Endothelial cell (in vitro differentiated cells): ENCODE measurements around the gene TBL3. TPM values are rescaled to one million over a fixed set of nuclear protein-coding genes. Genes with fewer than 3 reads are reported as not detected.
"Not testable (repeated sequence)": the region's sequence is repeated elsewhere in the genome, so short reads cannot be mapped to it uniquely, and the experiment has no call there.

Source experiments
- DNase-seq: peaks from one replicate; pipeline ENCODE4 v3.0.0; 2021; ENCODE audit warnings: low spot score
- H3K27ac Mint-ChIP-seq: one replicate; pipeline ENCODE4 v1.8.0; 2021; ENCODE audit warnings: mixed read lengths, inconsistent platforms; ENCODE audit not compliant: unreplicated experiment
- H3K27me3 Mint-ChIP-seq: one replicate; pipeline ENCODE4 v1.8.0; 2021; ENCODE audit warnings: mild to moderate bottlenecking, moderate library complexity, mixed read lengths, inconsistent platforms; ENCODE audit not compliant: unreplicated experiment
- H3K36me3 Mint-ChIP-seq: one replicate; pipeline ENCODE4 v1.8.0; 2021; ENCODE audit warnings: mild to moderate bottlenecking, low read depth, mixed read lengths, inconsistent platforms; ENCODE audit not compliant: unreplicated experiment
- H3K4me1 Mint-ChIP-seq: one replicate; pipeline ENCODE4 v1.8.0; 2021; ENCODE audit warnings: mild to moderate bottlenecking, mixed read lengths, inconsistent platforms; ENCODE audit not compliant: unreplicated experiment
- H3K4me3 Mint-ChIP-seq: one replicate; pipeline ENCODE4 v1.8.0; 2021; ENCODE audit warnings: mild to moderate bottlenecking, mixed read lengths, inconsistent platforms; ENCODE audit not compliant: unreplicated experiment
- H3K9me3 Mint-ChIP-seq: one replicate; pipeline ENCODE4 v1.8.0; 2021; ENCODE audit warnings: mixed read lengths, inconsistent platforms; ENCODE audit not compliant: unreplicated experiment
- CTCF ChIP-seq: fragments of 200-600 bp; sonication (generic); IDR thresholded peaks from one replicate; pipeline ENCODE4 v1.5.0; 2021; ENCODE audit warnings: antibody characterized with exemption; ENCODE audit not compliant: unreplicated experiment
- total RNA-seq: library from RNA; stranded (reverse); fragmentation: NEBNext Ultra II Directional; extraction: Animal tissue kit (Norgen Biotek cat#: 25700); gene quantifications from one replicate; pipeline ENCODE4 v1.2.1, GENCODE V29; 2021; ENCODE audit not compliant: unreplicated experiment

The TBL3 gene
- total RNA-seq, 1 donor from 2014 or later: 25.0 TPM

GRCh38 chr16:2009164-2009711 lies 37.4 kb downstream of the TBL3 start:
- no peaks in the 10 kb centered on the region for H3K9me3 Mint-ChIP-seq
- TF ChIP-seq CTCF: no peak
- H3K27me3 Mint-ChIP-seq: peaks cover 11% of the 10 kb centered on the region
- no peak overlapping the region for H3K27ac Mint-ChIP-seq
- peaks cover 21% of the 10 kb centered on the region for H3K4me1 Mint-ChIP-seq
- peak overlapping the region; percentile 93 for H3K4me3 Mint-ChIP-seq
- DNase-seq: no peak
- peaks cover 6% of the 10 kb centered on the region for H3K36me3 Mint-ChIP-seq

GRCh38 chr16:2009791-2010510 lies 38.1 kb downstream of the TBL3 start, which contains the start of gene ZNF598:
Gene ZNF598, minus strand, starts transcription at chr16:2009821.
- Mint-ChIP-seq H3K9me3 (no peaks in the 10 kb centered on the region), H3K4me3 (peak within 1 kb of the TSS; percentile 95), H3K36me3 (peaks cover 6% of the 10 kb centered on the region), H3K27ac (peak within 1 kb of the TSS; percentile 77), H3K4me1 (peaks cover 21% of the 10 kb centered on the region), H3K27me3 (peaks cover 15% of the 10 kb centered on the region)
- DNase-seq: peak; percentile 80
- TF ChIP-seq CTCF: no peak

DNA sequence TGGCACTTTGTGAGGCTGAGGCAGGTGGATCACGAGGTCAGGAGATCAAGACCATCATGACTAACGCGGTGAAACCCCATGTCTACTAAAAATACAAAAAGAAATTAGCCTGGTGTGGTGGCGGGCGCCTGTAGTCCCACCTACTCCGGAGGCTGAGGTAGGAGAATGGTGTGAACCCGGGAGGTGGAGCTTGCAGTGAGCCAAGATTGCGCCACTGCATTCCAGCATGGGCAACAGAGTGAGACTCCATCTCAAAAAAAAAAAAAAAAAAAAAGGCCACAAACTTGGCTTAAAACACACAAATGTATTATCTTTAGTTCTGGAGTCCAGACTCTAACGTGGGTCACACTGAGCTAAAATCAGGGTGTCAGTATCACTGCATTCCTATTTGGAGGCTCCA lies 39.9 kb downstream of the TBL3 start:
- H3K27ac Mint-ChIP-seq, H3K36me3 Mint-ChIP-seq, H3K4me3 Mint-ChIP-seq, H3K9me3 Mint-ChIP-seq, DNase-seq: not testable (repeated sequence)
- peaks cover 13% of the 10 kb centered on the region for H3K27me3 Mint-ChIP-seq
- H3K4me1 Mint-ChIP-seq: peaks cover 17% of the 10 kb centered on the region

DNA sequence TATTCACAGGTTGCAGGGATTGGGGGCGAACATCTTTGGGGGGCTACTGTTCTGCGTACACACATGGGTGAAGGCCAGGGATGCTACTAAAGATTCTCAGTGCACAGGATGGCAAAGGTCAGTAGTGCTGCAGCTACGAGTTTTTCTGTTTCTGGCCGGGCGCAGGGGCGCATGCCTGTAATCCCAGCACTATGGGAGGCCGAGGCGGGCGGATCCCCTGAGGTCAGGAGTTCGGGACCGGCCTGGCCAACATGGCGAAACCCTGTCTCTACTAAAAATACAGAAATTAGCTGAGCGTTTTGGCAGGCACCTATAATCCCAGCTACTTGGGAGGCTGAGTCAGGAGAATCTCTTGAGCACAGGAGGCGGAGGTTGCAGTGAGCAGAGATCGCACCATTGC lies 41.7 kb downstream of the TBL3 start:
- Mint-ChIP-seq H3K4me3 (no peak overlapping the region), H3K27me3 (peaks cover 8% of the 10 kb centered on the region)
- no peak for TF ChIP-seq CTCF

DNA sequence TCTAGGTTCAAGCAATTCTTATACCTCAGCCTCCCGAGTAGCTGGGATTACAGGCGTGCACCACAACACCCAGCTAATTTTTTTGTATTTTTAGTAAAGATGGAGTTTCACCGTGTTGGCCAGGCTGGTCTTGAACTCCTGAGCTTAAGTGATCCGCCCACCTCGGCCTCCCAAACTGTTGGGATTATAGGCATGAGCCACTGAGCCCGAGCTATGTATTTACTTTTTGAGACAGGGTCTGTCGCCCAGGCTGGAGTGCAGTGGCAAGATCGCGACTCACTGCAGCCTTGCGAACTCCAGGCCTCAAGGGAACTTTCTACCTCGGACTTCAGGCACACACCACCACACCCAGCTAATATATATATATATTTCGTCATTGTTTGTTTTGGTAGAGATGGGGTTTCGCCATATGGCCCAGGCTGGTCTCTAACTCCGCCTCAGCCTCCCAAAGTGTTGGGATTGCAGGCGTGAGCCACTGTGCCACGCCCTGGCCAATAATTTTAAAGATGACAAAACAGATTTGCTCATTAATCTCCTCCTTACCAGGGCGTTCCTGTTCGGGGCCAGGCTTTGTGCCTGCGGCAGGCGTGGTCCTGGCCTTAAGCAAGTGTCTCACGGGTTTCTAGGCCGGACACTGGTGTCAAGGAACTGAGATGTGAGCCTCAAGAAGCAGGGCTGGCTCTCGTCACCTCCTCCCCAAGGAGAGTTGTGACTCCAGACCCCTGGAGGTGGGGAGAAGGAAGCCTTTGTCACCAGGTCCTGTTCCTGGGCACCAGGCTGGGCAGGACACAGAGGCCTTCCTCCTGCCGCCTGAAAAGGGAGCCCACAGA lies 43.5 kb downstream of the TBL3 start:
- TF ChIP-seq CTCF: no peak
- Mint-ChIP-seq H3K4me3 (no peak overlapping the region), H3K36me3 (no peaks in the 10 kb centered on the region), H3K9me3 (no peaks in the 10 kb centered on the region), H3K4me1 (peaks cover under 1% of the 10 kb centered on the region), H3K27me3 (peaks cover 10% of the 10 kb centered on the region), H3K27ac (no peak overlapping the region)
- no peak for DNase-seq

More for the DNA sequence above, 41.7 kb downstream of the TBL3 start:
- no peak overlapping the region for H3K27ac Mint-ChIP-seq
- peaks cover 3% of the 10 kb centered on the region for H3K36me3 Mint-ChIP-seq
- H3K4me1 Mint-ChIP-seq: peaks cover 9% of the 10 kb centered on the region
- no peak for DNase-seq
- no peaks in the 10 kb centered on the region for H3K9me3 Mint-ChIP-seq
